GM10248 (cell line): ENCODE measurements around the gene PLOD2.

Source experiments
- CTCF ChIA-PET: fragments of 300-600 bp; sonication (Branson Sonifier 250); formaldehyde crosslinking; extraction: SDS; loops from one replicate; lab custom pipeline; 2021; ENCODE audit warnings: antibody characterized with exemption; lab: Yijun Ruan, JAX
- POLR2A ChIA-PET: fragments of 350-650 bp; sonication (Branson Sonifier 250); formaldehyde crosslinking; extraction: SDS; loops from one replicate; lab custom pipeline; 2020; ENCODE audit warnings: antibody characterized with exemption; lab: Yijun Ruan, JAX
- DNase-seq: peaks from one replicate; pipeline ENCODE4 v3.0.0; 2012; ENCODE audit errors: extremely low spot score
- TF ChIP-seq, protein P1 (sequence below): IDR thresholded peaks from 2 replicates; pipeline ENCODE4 v1.5.1; 2012; ENCODE audit warnings: mild to moderate bottlenecking, low read depth; ENCODE audit errors: extremely low read depth, missing control alignments, control extremely low read depth

The PLOD2 gene

GRCh38 chr3:146170591-146170990 lies 9.6 kb upstream of the PLOD2 start:
- ChIA-PET POLR2A (no interaction called here), CTCF (interaction anchor here (0.8 to 3.4 kb wide), 4 partner anchors 10 to 19 kb away, joined by 3 to 27 read pairs (median 6); no protein-coding TSS in a partner anchor)
- TF ChIP-seq, protein P1, sequence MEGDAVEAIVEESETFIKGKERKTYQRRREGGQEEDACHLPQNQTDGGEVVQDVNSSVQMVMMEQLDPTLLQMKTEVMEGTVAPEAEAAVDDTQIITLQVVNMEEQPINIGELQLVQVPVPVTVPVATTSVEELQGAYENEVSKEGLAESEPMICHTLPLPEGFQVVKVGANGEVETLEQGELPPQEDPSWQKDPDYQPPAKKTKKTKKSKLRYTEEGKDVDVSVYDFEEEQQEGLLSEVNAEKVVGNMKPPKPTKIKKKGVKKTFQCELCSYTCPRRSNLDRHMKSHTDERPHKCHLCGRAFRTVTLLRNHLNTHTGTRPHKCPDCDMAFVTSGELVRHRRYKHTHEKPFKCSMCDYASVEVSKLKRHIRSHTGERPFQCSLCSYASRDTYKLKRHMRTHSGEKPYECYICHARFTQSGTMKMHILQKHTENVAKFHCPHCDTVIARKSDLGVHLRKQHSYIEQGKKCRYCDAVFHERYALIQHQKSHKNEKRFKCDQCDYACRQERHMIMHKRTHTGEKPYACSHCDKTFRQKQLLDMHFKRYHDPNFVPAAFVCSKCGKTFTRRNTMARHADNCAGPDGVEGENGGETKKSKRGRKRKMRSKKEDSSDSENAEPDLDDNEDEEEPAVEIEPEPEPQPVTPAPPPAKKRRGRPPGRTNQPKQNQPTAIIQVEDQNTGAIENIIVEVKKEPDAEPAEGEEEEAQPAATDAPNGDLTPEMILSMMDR, result no peak
- no peak for DNase-seq

- no peak for DNase-seq
- ChIA-PET POLR2A (no interaction called here), CTCF (interaction anchor here (0.8 to 3.4 kb wide), 3 partner anchors 11 to 20 kb away, joined by 3 to 27 read pairs (median 9); no protein-coding TSS in a partner anchor)
- TF ChIP-seq, protein P1, result no peak
Observed at GRCh38 chr3:146169891-146170290, 8.9 kb upstream of the PLOD2 start.

DNA sequence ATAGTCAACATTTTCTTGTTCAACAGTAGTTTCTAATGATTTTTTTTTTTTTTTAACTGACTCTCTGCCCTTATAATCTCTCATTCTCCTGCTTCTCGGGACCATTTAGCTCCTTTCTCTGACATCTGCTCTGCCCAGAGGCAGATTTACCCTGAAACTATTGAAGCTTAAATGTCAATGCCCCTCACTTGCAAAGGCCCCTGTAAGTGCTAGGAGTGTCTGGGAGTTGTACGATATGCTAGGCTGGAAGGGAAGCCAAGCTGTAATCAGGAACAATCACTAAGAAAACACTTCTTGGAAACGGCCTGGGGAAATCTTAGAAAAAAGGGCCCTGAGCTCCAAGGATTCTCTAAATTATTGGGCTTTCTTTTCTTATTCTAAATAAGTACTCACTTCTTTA lies 5.8 kb upstream of the PLOD2 start:
- no peak for DNase-seq
- TF ChIP-seq, protein P1, result no peak
- POLR2A ChIA-PET, result no interaction called here
- CTCF ChIA-PET, result interaction anchor here (1.3 to 3.2 kb wide), 4 partner anchors 10 to 37 kb away, joined by 3 to 16 read pairs (median 4); no protein-coding TSS in a partner anchor

DNA sequence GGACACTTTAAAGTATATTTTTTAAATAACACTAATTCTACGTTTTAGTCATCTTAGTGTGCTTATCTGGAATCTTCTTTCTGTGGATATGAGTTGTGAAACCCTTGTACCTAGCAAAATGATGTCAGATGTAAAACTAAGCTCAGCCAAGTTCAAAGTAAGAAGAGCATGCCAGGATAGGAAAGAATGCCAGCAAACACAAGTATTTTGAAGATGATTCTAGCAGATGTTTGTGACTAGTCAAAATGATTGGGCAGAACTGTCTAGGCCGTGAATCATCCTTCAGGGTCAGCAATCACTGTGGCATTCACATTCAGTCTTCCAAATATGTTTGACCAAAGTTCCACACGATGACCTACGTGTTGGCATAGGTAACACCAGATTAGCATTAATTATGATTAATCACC lies 5.4 kb upstream of the PLOD2 start:
- POLR2A ChIA-PET, result no interaction called here
- CTCF ChIA-PET, result interaction anchor here (0.8 to 3.2 kb wide), 5 partner anchors 9 to 101 kb away, joined by 3 to 16 read pairs (median 3); no protein-coding TSS in a partner anchor
- no peak for DNase-seq
- TF ChIP-seq, protein P1, result no peak

GRCh38 chr3:146165877-146166276 lies 4.9 kb upstream of the PLOD2 start:
- CTCF ChIA-PET, result interaction anchor here (0.8 to 3.2 kb wide), 4 partner anchors 22 to 101 kb away, joined by 3 to 16 read pairs (median 3); no protein-coding TSS in a partner anchor
- POLR2A ChIA-PET, result no interaction called here
- TF ChIP-seq, protein P1, result no peak
- DNase-seq, result no peak

GRCh38 chr3:146164971-146165769 lies 4.2 kb upstream of the PLOD2 start:
- no peak for DNase-seq
- CTCF ChIA-PET, result interaction anchor here (0.8 to 3.2 kb wide), 3 partner anchors 25 to 100 kb away, joined by 3 to 16 read pairs (median 3); no protein-coding TSS in a partner anchor
- TF ChIP-seq, protein P1, result no peak
- POLR2A ChIA-PET, result no interaction called here
